Measurements from ENCODE around the gene YAF2.

Gene YAF2

DNA sequence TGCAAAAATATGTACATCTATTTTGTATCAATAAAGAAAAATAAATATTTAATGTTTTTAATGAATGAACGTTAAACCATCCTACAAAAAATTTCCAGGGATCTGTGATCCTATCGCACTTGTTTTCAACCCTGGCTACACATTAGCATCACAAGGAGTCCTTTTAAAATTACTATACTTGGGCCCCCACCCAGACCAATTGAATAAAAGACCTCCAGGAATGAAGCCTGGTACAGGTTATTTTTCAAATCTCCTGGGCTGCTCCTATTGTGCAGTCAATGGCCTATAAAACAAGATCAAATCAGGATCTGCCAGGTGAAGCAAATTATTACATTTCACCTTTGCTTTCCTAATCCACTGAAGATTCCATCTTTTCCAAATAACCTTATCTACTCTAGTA, 59.9 kb downstream of the YAF2 start:
- TF ChIP-seq, protein P1, sequence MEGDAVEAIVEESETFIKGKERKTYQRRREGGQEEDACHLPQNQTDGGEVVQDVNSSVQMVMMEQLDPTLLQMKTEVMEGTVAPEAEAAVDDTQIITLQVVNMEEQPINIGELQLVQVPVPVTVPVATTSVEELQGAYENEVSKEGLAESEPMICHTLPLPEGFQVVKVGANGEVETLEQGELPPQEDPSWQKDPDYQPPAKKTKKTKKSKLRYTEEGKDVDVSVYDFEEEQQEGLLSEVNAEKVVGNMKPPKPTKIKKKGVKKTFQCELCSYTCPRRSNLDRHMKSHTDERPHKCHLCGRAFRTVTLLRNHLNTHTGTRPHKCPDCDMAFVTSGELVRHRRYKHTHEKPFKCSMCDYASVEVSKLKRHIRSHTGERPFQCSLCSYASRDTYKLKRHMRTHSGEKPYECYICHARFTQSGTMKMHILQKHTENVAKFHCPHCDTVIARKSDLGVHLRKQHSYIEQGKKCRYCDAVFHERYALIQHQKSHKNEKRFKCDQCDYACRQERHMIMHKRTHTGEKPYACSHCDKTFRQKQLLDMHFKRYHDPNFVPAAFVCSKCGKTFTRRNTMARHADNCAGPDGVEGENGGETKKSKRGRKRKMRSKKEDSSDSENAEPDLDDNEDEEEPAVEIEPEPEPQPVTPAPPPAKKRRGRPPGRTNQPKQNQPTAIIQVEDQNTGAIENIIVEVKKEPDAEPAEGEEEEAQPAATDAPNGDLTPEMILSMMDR (IDR thresholded peaks at IDR 0.05; ENCODE audit: low read depth, low read length), result no peak
- DNase-seq (ENCODE audit: extremely low read depth, low read depth), result no peak

DNA sequence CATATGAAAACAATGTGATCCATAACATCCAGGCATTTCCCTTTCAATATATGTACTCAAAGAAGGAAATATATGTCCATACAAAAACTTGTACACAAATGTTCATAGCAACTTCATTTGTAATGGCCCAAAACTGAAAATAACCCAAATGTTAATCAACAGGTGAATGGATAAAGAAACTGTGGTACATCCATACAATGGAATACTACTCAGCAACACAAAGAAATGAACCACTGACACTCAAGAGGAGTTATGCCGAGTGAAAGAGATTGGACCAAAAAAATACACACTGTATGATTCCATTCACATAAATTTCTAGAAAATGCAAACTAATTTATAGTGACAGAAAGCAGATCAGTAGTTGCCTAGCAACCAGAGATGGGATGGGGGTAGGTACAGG, 63.1 kb downstream of the YAF2 start:
- DNase-seq (ENCODE audit: extremely low read depth, low read depth), result no peak
- TF ChIP-seq, protein P1 (IDR thresholded peaks at IDR 0.05; ENCODE audit: low read depth, low read length), result no peak

DNA sequence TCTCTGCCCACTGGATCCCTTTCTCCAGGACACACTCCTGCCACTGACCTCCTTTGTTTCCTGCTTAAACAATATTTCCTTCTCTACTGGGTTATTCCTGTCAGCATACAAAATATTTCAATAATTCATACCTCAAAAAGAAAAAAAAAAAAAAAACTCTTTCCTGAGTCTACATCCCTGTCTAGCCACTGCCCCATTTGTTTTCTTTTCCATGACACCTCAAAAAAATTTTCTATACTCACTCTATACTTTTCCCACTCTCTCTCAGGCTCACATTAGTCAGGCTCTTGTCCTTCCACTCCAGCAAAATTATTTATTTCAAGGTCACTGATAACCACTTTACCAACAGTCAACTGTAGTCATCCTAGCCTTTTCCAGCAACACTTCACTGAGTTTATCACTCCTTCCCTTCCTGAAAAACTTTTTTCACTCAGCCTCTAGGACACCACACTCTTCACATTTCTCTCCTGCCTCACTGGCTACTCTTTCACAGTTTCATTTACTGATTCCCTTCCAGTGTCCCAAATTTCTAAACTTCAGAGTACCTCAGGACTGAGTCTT, 64.0 kb downstream of the YAF2 start:
- DNase-seq (ENCODE audit: extremely low read depth, low read depth), result no peak

DNA sequence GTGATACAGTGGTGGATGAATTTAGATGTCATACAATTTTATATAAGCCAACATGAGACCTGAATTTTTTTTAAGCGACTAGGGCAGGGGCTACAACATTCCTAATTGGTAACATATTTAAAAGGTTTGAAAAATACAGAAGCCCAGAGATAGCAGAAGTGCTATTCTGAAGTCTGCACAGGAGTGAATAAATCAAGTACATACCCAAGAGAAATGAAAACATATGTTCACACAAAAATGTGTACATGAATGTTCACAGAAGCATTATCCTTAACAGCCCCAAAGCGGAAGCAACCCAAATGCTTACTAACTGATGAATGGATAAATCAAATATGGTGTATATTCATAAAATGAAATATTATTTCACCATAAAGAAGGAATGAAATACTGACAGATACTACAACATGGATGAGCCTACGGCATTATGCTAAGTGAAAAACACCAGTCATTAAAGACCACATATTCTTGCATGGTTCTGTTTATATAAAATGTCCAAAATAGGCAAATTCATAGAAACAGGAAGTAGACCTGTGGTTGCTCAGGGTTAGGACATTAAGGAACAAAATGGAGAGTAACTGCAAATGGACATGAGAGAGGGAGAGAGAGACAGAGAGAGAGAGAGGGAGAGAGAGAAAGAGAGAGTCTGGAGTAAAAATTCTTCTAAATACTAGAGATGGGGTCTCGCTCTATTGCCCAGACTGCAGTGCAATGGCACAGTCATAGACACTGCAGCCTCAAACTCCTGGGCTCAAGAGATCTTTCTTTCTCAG, 65.4 kb downstream of the YAF2 start:
- DNase-seq (ENCODE audit: extremely low read depth, low read depth), result no peak

More for the DNA sequence above, 64.0 kb downstream of the YAF2 start:
- TF ChIP-seq, protein P1 (IDR thresholded peaks at IDR 0.05; ENCODE audit: low read depth, low read length), result no peak

DNA sequence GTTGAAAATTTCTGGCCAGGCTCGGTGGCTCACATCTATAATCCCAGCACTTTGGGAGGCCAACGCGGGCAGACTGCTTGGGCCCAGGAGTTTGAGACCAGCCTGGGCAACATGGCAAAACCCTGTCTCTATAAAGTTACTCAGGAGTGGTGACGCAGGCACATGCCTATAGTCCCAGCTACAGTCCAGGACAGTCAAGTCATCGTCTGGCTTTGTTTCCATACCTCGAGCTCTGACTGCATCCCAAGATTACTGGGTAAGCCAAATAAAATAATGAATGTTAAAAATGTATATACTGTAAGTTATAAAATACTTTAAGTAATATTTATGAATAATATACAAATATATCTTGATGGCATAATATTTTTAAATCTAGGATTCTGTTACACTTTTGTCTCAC, 70.3 kb downstream of the YAF2 start:
- DNase-seq (ENCODE audit: extremely low read depth, low read depth), result no peak
- TF ChIP-seq, protein P1 (IDR thresholded peaks at IDR 0.05; ENCODE audit: low read depth, low read length), result no peak

More for the DNA sequence above, 65.4 kb downstream of the YAF2 start:
- TF ChIP-seq, protein P1 (IDR thresholded peaks at IDR 0.05; ENCODE audit: low read depth, low read length), result no peak

DNA sequence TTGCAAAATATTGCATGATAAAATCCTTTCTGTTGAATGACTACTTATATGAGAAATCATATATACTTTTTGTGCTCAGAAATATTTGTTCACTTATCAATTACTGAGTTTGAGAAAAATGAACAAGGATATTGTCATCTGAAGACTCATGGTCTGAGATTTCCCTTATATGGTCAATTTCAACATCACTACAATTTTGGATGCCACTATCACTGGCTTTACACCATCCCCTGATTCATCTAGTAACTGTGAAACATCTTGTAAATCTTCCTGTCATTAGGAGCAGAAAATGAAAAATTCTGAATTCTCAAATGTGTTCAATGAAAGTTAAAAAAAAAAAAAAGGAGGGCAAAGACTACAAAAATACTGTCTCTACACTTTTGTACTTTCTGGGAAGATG, 71.5 kb downstream of the YAF2 start:
- DNase-seq (ENCODE audit: extremely low read depth, low read depth), result no peak
- TF ChIP-seq, protein P1 (IDR thresholded peaks at IDR 0.05; ENCODE audit: low read depth, low read length), result no peak

DNA sequence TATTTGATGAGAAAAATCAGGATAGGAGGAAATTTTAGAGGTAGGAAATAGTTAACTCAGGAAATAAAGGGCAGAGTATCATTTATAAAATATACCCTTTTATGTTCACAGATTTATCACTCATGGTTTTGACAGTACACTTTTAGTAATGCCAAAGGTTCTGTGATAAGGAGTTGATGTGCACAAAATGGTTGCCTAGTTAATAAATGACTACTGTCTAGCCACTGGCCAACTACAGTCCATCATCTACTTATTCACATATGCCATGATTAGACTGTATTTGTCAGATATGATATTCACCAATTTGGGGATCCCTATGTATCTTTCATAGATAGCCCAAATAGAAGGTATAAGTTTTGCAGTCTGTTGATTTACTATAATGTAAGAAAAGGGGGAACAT, 74.1 kb downstream of the YAF2 start:
- TF ChIP-seq, protein P1 (IDR thresholded peaks at IDR 0.05; ENCODE audit: low read depth, low read length), result no peak
- no peak for DNase-seq (ENCODE audit: extremely low read depth, low read depth)

Data from AG09319 (cell line).